GM10847 (cell line): ENCODE results near the gene ZDHHC14.

Experiments
- POLR2A ChIP-seq: IDR thresholded peaks from 2 replicates; pipeline ENCODE4 v1.6.1; 2011; ENCODE audit not compliant: insufficient read length; ENCODE audit errors: extremely low read depth

Gene ZDHHC14

GRCh38 chr6:157724960-157725741, 344.2 kb downstream of the ZDHHC14 start:
- TF ChIP-seq POLR2A, result no peak

DNA sequence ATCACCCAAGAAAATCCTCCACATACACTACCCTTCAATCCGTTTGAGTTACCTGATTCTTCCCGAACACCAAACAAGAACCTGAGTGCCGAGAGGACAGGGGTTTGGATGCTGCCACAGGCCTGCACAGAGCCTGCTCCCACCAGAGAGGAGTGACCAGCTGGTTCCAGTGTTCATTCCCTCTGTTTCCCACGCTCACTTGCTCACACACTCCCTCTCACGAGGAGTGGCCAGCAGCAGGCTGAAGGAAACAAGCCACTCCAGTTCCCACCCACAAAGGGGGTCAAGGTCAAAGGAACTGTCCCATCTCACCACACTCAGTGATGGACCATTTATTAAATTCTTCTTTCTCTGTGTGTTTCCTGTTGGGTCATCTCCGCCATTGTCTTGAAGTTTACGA, 344.8 kb downstream of the ZDHHC14 start:
- no peak for TF ChIP-seq POLR2A

- TF ChIP-seq POLR2A, result no peak
These were observed 346.1 kb downstream of the ZDHHC14 start for GRCh38 chr6:157726892-157727628.
